Liver (tissue), 9 donors: ENCODE results near the gene ANKRD9. TPM values are rescaled to one million over a fixed set of nuclear protein-coding genes. Genes with fewer than 3 reads are reported as not detected.
"Not testable (repeated sequence)": the region's sequence is repeated elsewhere in the genome, so short reads cannot be mapped to it uniquely, and the experiment has no call there.

Experiments
- DNase-seq: peaks from one replicate; pipeline ENCODE4 v3.0.0-alpha.2; 2017; ENCODE audit warnings: low spot score
- H3K27ac ChIP-seq, 2 donors: one replicate each; pipeline ENCODE4 v1.7.0; 2013; ENCODE audit warnings: inconsistent platforms in 2 of 2, low read length in 2 of 2, control low read depth in 1 of 2, low read depth in 1 of 2, mild to moderate bottlenecking in 1 of 2
- H3K27me3 ChIP-seq, 4 donors: one replicate each; pipeline versions ENCODE4 v1.6.1 to v1.7.0; 2013; ENCODE audit warnings: low read length in 3 of 4, inconsistent platforms in 1 of 4, mild to moderate bottlenecking in 1 of 4, moderate library complexity in 1 of 4; ENCODE audit not compliant: control insufficient read depth in 4 of 4, insufficient read depth in 4 of 4
- H3K36me3 ChIP-seq, 4 donors: one replicate each; pipeline versions ENCODE4 v1.6.1 to v1.7.0; 2013; ENCODE audit warnings: low read length in 3 of 4, mild to moderate bottlenecking in 3 of 4, low read depth in 1 of 4, moderate library complexity in 1 of 4; ENCODE audit not compliant: control insufficient read depth in 4 of 4, insufficient read depth in 3 of 4
- H3K4me1 ChIP-seq, 4 donors: one replicate each; pipeline versions ENCODE4 v1.6.1 to v1.7.0; 2013; ENCODE audit warnings: low read length in 3 of 4, mild to moderate bottlenecking in 3 of 4, moderate library complexity in 1 of 4; ENCODE audit not compliant: control insufficient read depth in 4 of 4, insufficient read depth in 4 of 4
- H3K4me3 ChIP-seq, 3 donors: one replicate each; pipeline versions ENCODE4 v1.6.1 to v1.7.0; 2013; ENCODE audit warnings: low read length in 3 of 3, control low read depth in 1 of 3, low read depth in 1 of 3, mild to moderate bottlenecking in 1 of 3
- H3K9ac ChIP-seq, 2 donors: one replicate each; pipeline ENCODE4 v1.7.0; 2013; ENCODE audit warnings: low read length in 2 of 2, mild to moderate bottlenecking in 2 of 2, moderate library complexity in 2 of 2, control low read depth in 1 of 2, low read depth in 1 of 2
- H3K9me3 ChIP-seq, 4 donors: one replicate each; pipeline versions ENCODE4 v1.6.1 to v1.7.0; 2013; ENCODE audit warnings: low read length in 3 of 4; ENCODE audit not compliant: control insufficient read depth in 4 of 4
- FOXA1 ChIP-seq: IDR thresholded peaks from 2 replicates; pipeline ENCODE4 v1.6.1; 2016; ENCODE audit warnings: antibody characterized with exemption
- GABPA ChIP-seq, 2 donors: IDR thresholded peaks in 1 of 2; conservative IDR thresholded peaks in 1 of 2; 2 replicates each; pipeline ENCODE4 v1.6.1; 2016; ENCODE audit warnings: antibody characterized with exemption in 2 of 2, mild to moderate bottlenecking in 1 of 2, moderate library complexity in 1 of 2
- HNF4A ChIP-seq, 2 donors: conservative IDR thresholded peaks; 2 replicates each; pipeline ENCODE4 v1.6.1; 2016; ENCODE audit warnings: antibody characterized with exemption in 2 of 2, mild to moderate bottlenecking in 2 of 2
- JUND ChIP-seq, 2 donors: IDR thresholded peaks; 2 replicates each; pipeline ENCODE4 v1.6.1; 2016; ENCODE audit warnings: antibody characterized with exemption in 2 of 2
- NR2F2 ChIP-seq: IDR thresholded peaks from 2 replicates; pipeline ENCODE4 v1.6.1; 2016; ENCODE audit warnings: antibody characterized with exemption
- SP1 ChIP-seq: IDR thresholded peaks from 2 replicates; pipeline ENCODE4 v1.6.1; 2018; ENCODE audit warnings: antibody characterized with exemption, mild to moderate bottlenecking
- TAF1 ChIP-seq: conservative IDR thresholded peaks from 2 replicates; pipeline ENCODE4 v1.6.1; 2016; ENCODE audit warnings: antibody characterized with exemption, mild to moderate bottlenecking
- WGBS: extraction: QIAGEN DNeasy Blood & Tissue Kit; methylation state at CpG from one replicate; pipeline ENCODE4 v1.1.7; 2013; 5-methylcytosine and 5-hydroxymethylcytosine counted together
- polyA plus RNA-seq, 2 donors: library from polyadenylated mRNA; stranded (reverse) in 1 of 2; unstranded in 1 of 2; fragments of 200-250 nt in 1 of 2; fragments of >200 nt in 1 of 2; fragmentation: Nextera tagmentation in 1 of 2; extraction: Ambion mirVana in 1 of 2; gene quantifications; one replicate each; pipeline versions ENCODE4 v1.2.1 to v1.2.3, GENCODE V29; 2013 to 2015
- total RNA-seq, 2 donors: library from RNA; depleted of rRNA; stranded (reverse); fragments of >200 nt; gene quantifications; one replicate each; pipeline ENCODE4 v1.2.3, GENCODE V29; 2014
- TF ChIP-seq, protein P1 (sequence below): fragments of 150-350 bp; IDR thresholded peaks from 2 replicates; pipeline ENCODE4 v1.5.1; 2017; ENCODE audit warnings: improper control_type of control experiment, low read depth, low read length; ENCODE audit not compliant: missing input control
- TF ChIP-seq, protein P2 (sequence below): IDR thresholded peaks from 2 replicates; pipeline ENCODE4 v1.6.1; 2016; ENCODE audit warnings: antibody characterized with exemption, mild to moderate bottlenecking
- TF ChIP-seq, protein P3 (sequence below): IDR thresholded peaks from 2 replicates; pipeline ENCODE4 v1.6.1; 2016; ENCODE audit warnings: antibody characterized with exemption
- donor health status: healthy.
- donor health status: healthy.
- donor health status: healthy.
- donor health status: healthy.
- donor health status: healthy.

Gene ANKRD9
- total and polyA plus RNA-seq, 4 donors = 1.5 to 67.5 (median 7.5) TPM

DNA sequence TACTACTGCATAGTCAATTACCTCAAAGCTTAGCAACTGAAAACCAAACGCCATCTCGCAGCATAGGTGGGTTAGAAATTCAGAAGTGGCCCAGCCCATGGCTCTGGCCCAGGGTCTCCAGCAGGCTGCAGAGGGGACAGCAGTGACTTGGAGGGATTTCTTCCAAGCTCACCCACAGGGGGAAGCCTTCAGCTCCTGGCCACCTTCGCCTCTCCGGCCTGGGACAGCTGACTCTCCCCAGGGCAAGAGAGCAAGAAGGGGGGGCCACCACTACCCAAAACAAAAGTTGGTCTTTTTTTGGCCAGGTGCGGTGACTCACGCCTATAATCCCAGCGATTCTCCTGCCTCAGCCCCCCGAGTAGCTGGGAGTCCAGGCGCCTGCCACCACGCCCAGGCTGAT, 32.2 kb upstream of the ANKRD9 start:
- no peak for TF ChIP-seq HNF4A (conservative IDR thresholded peaks at IDR 0.05)
- TF ChIP-seq FOXA1 = no peak
- TF ChIP-seq, protein P1, sequence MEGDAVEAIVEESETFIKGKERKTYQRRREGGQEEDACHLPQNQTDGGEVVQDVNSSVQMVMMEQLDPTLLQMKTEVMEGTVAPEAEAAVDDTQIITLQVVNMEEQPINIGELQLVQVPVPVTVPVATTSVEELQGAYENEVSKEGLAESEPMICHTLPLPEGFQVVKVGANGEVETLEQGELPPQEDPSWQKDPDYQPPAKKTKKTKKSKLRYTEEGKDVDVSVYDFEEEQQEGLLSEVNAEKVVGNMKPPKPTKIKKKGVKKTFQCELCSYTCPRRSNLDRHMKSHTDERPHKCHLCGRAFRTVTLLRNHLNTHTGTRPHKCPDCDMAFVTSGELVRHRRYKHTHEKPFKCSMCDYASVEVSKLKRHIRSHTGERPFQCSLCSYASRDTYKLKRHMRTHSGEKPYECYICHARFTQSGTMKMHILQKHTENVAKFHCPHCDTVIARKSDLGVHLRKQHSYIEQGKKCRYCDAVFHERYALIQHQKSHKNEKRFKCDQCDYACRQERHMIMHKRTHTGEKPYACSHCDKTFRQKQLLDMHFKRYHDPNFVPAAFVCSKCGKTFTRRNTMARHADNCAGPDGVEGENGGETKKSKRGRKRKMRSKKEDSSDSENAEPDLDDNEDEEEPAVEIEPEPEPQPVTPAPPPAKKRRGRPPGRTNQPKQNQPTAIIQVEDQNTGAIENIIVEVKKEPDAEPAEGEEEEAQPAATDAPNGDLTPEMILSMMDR = no peak
- TF ChIP-seq NR2F2 = no peak
- no peak for TF ChIP-seq JUND (IDR thresholded peaks at IDR 0.05)
- no peaks in the 10 kb centered on the region for H3K36me3 ChIP-seq
- peaks cover 0 to 7% (median 1%) of the 10 kb centered on the region in 4 donors for H3K4me1 ChIP-seq
- peaks cover 0 to 3% (median under 1%) of the 10 kb centered on the region in 4 donors for H3K27me3 ChIP-seq
- DNase-seq = no peak
- 97% methylated on average over 10 of the region's 10 CpGs for WGBS
- no peak overlapping the region for H3K27ac ChIP-seq
- H3K9ac ChIP-seq = no peak overlapping the region
- no peak overlapping the region for H3K4me3 ChIP-seq
- H3K9me3 ChIP-seq = no peaks in the 10 kb centered on the region

DNA sequence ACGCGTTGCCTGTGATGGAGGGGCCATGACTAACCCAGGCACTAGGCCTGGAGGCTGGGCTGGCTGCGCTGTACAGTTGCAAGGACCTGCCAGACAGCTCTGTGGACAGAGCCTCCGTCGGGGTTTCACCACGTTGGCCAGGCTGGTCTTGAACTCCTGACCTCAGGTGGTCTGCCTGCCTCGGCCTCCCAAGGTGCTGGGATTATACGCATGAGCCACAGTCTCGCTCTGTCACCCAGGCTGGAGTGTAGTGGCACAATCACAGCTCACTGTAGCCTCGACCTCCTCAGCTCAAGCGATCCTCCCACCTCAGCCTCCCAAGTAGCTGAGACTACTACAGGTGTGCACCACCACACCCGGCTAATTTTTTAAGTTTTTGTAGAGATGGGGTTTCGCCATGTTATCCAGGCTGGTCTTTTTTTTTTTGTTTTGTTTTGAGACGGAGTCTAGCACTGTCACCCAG, 31.5 kb upstream of the ANKRD9 start:
- not testable (repeated sequence) for H3K36me3 ChIP-seq, H3K9ac ChIP-seq, H3K4me1 ChIP-seq, H3K27ac ChIP-seq, DNase-seq, H3K4me3 ChIP-seq, H3K27me3 ChIP-seq, H3K9me3 ChIP-seq
- WGBS = 96% methylated on average over 14 of the region's 14 CpGs

DNA sequence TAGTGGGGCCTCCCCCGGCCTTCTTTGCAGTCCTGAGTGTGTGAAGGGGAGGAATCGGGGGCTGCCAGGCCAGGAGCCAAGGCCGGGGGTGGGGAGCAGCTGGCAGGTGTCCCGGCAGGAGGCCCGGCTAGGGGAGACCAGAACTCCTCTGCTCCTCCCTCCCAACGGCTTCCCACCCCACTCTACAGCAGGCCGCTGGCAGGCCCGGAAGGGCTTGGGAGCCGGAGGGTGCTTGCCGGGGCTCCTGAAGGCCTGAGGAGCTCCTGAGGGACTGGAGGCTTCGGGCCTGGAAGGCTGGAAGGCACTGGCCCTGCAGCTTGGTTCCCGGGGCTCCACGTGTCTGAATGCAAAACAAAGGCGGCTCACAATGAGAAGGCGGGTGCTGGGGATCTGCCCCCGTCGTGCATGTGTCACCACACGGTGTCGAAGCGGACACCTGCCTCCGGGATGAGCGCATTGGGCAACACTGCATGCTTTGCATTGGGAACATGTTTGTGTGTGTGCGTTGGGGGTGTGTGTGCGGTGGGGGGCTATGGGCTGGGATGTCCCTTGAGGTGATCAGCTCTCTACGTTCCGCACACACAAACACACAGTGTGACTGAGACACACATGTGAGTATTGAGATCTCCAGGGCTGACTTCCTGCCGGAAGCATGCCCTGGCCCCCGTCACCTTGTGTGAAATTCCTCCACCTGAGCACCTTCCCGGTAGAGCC, 30.9 kb upstream of the ANKRD9 start:
- H3K36me3 ChIP-seq = no peaks in the 10 kb centered on the region
- no peaks in the 10 kb centered on the region for H3K27me3 ChIP-seq
- DNase-seq = no peak
- TF ChIP-seq SP1 (no peak), JUND (IDR thresholded peaks at IDR 0.05) (no peak), FOXA1 (no peak), TAF1 (no peak)
- H3K4me1 ChIP-seq = peaks cover 0 to 7% (median 1%) of the 10 kb centered on the region in 4 donors
- no peak overlapping the region for H3K4me3 ChIP-seq
- H3K27ac ChIP-seq = no peak overlapping the region
- 77% methylated on average over 29 of the region's 29 CpGs for WGBS
- no peaks in the 10 kb centered on the region for H3K9me3 ChIP-seq
- no peak overlapping the region for H3K9ac ChIP-seq

DNA sequence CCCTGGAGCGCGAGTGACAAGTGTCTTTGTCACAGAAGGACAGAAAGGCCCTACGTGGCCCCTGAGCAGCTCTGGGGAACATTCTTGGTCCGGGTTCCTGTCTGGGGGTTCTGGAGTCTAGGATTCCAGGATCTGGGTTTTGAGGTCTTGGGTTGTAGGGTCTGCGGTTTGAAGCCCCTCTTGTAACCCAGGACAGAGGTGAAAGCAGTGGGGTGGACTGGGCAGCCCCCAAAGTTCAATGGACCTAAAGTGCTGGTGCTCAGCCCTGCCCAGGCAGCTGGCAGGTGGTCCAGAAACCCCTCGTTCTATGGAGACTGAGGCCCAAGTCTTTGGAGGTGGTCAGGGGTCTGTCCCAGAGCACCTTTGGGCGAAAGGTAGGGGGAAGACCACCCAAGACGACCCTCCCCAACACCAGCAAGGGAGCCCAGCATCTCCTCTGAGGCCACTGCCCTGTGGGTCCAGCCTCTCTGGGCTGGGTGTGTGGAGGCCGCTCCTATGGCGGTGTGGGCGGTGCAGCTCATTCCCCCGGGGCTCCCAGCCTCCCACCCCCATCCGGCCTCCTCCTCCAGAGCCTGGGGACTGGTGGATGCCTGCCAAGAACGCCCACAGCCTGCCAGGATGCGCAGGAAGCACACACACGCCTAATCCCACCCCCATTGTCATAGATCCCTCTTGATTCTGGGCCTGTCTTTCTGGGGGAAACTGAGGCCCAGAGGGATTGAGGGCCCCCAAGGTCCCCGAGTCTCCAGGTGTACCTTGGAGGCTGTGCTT, 30.2 kb upstream of the ANKRD9 start:
- no peak overlapping the region for H3K9ac ChIP-seq
- H3K36me3 ChIP-seq = no peaks in the 10 kb centered on the region
- no peak overlapping the region for H3K4me3 ChIP-seq
- no peaks in the 10 kb centered on the region for H3K9me3 ChIP-seq
- no peak overlapping the region for H3K27ac ChIP-seq
- 71% methylated on average over 17 of the region's 17 CpGs for WGBS
- no peak for DNase-seq
- peaks cover 0 to 3% (median under 1%) of the 10 kb centered on the region in 4 donors for H3K4me1 ChIP-seq
- H3K27me3 ChIP-seq = no peaks in the 10 kb centered on the region
- TF ChIP-seq, protein P2, sequence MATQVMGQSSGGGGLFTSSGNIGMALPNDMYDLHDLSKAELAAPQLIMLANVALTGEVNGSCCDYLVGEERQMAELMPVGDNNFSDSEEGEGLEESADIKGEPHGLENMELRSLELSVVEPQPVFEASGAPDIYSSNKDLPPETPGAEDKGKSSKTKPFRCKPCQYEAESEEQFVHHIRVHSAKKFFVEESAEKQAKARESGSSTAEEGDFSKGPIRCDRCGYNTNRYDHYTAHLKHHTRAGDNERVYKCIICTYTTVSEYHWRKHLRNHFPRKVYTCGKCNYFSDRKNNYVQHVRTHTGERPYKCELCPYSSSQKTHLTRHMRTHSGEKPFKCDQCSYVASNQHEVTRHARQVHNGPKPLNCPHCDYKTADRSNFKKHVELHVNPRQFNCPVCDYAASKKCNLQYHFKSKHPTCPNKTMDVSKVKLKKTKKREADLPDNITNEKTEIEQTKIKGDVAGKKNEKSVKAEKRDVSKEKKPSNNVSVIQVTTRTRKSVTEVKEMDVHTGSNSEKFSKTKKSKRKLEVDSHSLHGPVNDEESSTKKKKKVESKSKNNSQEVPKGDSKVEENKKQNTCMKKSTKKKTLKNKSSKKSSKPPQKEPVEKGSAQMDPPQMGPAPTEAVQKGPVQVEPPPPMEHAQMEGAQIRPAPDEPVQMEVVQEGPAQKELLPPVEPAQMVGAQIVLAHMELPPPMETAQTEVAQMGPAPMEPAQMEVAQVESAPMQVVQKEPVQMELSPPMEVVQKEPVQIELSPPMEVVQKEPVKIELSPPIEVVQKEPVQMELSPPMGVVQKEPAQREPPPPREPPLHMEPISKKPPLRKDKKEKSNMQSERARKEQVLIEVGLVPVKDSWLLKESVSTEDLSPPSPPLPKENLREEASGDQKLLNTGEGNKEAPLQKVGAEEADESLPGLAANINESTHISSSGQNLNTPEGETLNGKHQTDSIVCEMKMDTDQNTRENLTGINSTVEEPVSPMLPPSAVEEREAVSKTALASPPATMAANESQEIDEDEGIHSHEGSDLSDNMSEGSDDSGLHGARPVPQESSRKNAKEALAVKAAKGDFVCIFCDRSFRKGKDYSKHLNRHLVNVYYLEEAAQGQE = no peak
- no peak for TF ChIP-seq GABPA (IDR thresholded peaks at IDR 0.05 in 1 of 2, conservative IDR thresholded peaks at IDR 0.05 in 1 of 2)
- TF ChIP-seq, protein P1 = no peak
- TF ChIP-seq SP1 = no peak
- TF ChIP-seq, protein P3, sequence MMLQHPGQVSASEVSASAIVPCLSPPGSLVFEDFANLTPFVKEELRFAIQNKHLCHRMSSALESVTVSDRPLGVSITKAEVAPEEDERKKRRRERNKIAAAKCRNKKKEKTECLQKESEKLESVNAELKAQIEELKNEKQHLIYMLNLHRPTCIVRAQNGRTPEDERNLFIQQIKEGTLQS = no peak
